Right lobe of liver (tissue), 6 donors: Measurements from ENCODE around the gene EPN3. TPM values are rescaled to one million over a fixed set of nuclear protein-coding genes. Genes with fewer than 3 reads are reported as not detected.

Experiments used
- ATAC-seq, 4 donors: fragments of 200-7000 bp; cut with Tn5 transposase; one replicate each; pipeline ENCODE4 v1.9.1; 2020; ENCODE audit warnings: mild to moderate bottlenecking in 4 of 4, moderate library complexity in 4 of 4
- DNase-seq, 3 donors: peaks; one replicate each; pipeline ENCODE4 v3.0.0-alpha.2; 2020
- H3K27ac ChIP-seq, 3 donors: fragments of 200-600 bp; one replicate each; pipeline ENCODE4 v1.8.0; 2022
- H3K27me3 ChIP-seq, 2 donors: fragments of 200-600 bp; one replicate each; pipeline ENCODE4 v1.8.0; 2022
- H3K36me3 ChIP-seq, 4 donors: fragments of 200-600 bp; sonication (generic) in 1 of 4; one replicate each; pipeline versions ENCODE4 v1.5.1 to v1.8.0; 2017 to 2022; ENCODE audit warnings: control low read depth in 1 of 4
- H3K4me1 ChIP-seq, 4 donors: fragments of 200-600 bp; sonication (generic) in 1 of 4; one replicate each; pipeline versions ENCODE4 v1.5.1 to v1.8.0; 2017 to 2022; ENCODE audit warnings: control low read depth in 1 of 4
- H3K4me3 ChIP-seq, 3 donors: fragments of 200-600 bp; one replicate each; pipeline ENCODE4 v1.8.0; 2022
- H3K9me3 ChIP-seq, 4 donors: fragments of 200-600 bp; sonication (generic) in 1 of 4; one replicate each; pipeline versions ENCODE4 v1.5.1 to v1.8.0; 2017 to 2022; ENCODE audit warnings: control low read depth in 1 of 4
- CTCF ChIP-seq, 4 donors: fragments of 200-600 bp in 3 of 4; fragments of 450-650 bp in 1 of 4; IDR thresholded peaks; one replicate each; pipeline versions ENCODE4 v1.5.1 to v1.8.0; 2016 to 2022; ENCODE audit warnings: antibody characterized with exemption in 4 of 4, mild to moderate bottlenecking in 2 of 4
- POLR2A ChIP-seq: fragments of 450-650 bp; IDR thresholded peaks from one replicate; pipeline ENCODE4 v1.6.1; 2017; ENCODE audit warnings: antibody characterized with exemption, mild to moderate bottlenecking
- WGBS: methylation state at CpG from one replicate; pipeline ENCODE4 v1.1.6; 2018; ENCODE audit warnings: low coverage, low lambda C conversion rate; ENCODE audit not compliant: insufficient coverage; ENCODE audit errors: missing lambda C conversion rate; 5-methylcytosine and 5-hydroxymethylcytosine counted together
- intact Hi-C, 2 donors: fragments of 100-400 bp; cut with DNase I; formaldehyde crosslinking; loops; one replicate each; pipeline versions ENCODE4 v1.11.2 to v1.14.1; 2022
- total RNA-seq, 6 experiments: library from RNA; depleted of rRNA in 2 of 6; stranded (reverse); fragments of >200 nt in 2 of 6; fragmentation: NEBNext Ultra II Directional in 3 of 6; extraction: Animal tissue kit (Norgen Biotek cat#: 25700) in 3 of 6; gene quantifications; one replicate each; pipeline versions ENCODE4 v1.1.0 to v1.2.4, GENCODE V29; 2016 to 2023
- donor health status: DM: no; HTN: yes; CAD: no.
- donor health status: DM: no; HTN: no; CAD: no.
- donor health status: DM: no; HTN: no; CAD: no.
- donor health status: DM: no; HTN: yes; CAD: no.
- donor health status: DM: no; HTN: yes; CAD: no.

EPN3 gene
- total RNA-seq, 6 experiments from 2014 or later, result 0.06 to 0.27 TPM; not detected in 4

DNA sequence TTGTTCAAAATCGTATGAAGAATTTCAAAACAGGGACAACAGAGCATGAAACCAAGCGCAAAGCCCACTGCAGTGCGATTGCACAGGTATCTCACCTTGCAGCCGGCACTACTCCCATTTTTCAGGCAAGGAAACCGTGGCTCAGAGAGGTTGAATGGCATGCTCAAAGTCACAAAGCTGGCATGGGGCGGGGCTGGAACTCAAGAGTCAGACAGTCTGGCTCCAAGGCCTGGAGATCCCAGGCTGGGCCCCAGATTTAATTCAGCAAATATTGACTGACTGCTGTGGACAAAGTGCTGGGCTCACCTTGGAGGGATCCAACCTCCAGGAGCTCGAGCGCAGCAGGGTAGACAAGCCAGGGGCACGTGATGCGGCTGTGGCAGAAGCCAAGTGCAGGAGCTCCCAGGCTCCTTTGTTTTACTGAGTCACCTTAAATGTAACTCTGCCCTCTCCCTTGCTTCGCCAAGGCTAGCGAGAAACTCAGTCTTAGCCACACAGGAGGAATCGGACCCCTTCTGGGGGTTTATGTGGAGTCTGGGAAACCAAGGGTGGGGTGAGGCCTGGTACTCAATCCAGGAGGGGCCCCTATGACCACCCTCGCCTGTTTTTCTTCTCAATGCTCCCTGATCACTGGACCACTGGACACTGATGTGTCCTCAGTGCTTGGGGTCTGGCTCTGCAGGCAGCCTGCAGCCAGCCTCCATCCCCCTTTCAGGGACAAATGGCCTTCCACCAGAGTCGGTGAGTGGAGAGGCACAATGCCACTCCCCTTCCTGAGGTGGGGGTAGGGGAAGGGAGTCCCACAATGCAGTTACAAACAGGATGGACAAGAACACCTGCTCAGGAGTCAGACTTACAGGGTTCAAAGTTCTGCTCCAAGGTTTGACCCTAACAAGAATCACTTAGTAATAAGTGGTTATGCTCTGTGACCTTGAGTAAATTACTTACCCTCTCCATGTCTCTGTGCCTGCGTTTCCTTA, 10.6 kb downstream of the EPN3 start:
- intact Hi-C loops, result no loop called here
- H3K4me3 ChIP-seq, result peak overlapping the region in 1 of 3 donors; percentile 54

DNA sequence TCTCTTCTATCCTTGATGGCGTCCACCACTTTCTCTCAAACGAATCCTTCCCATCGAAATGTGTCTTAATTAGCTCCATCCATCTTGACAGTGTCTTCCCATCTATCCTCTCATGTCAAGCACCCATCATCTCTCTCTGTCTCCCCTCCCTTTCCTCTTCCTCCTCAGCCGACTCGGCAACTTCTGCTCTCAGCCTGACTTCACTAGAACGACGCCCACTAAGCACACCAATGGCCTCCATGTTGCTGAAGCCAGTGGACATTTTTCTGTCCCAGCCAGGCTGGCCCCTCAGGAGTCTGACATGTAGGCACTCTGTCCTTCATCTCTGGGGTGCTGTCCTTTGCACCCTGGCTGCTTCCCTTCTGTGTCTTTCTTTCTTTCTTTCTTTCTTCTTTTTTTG, 12.0 kb downstream of the EPN3 start:
- H3K27me3 ChIP-seq, result no peaks in the 10 kb centered on the region
- no peak overlapping the region for H3K27ac ChIP-seq
- DNase-seq, result no peak
- TF ChIP-seq POLR2A, result no peak
- no peak for TF ChIP-seq CTCF (IDR thresholded peaks at IDR 0.05)
- no peak for ATAC-seq
- no peaks in the 10 kb centered on the region for H3K36me3 ChIP-seq
- WGBS, result 61% methylated on average over 7 of the region's 7 CpGs
- no peak overlapping the region for H3K4me3 ChIP-seq
- intact Hi-C loops, result no loop called here
- H3K4me1 ChIP-seq, result peaks cover 0 to 28% (median 8%) of the 10 kb centered on the region in 4 donors
- H3K9me3 ChIP-seq, result no peaks in the 10 kb centered on the region

More for the DNA sequence above, 10.6 kb downstream of the EPN3 start:
- no peak for ATAC-seq
- Histone ChIP-seq H3K9me3 (no peaks in the 10 kb centered on the region), H3K4me1 (peaks cover 0 to 18% (median 5%) of the 10 kb centered on the region in 4 donors), H3K36me3 (no peaks in the 10 kb centered on the region), H3K27me3 (no peaks in the 10 kb centered on the region), H3K27ac (no peak overlapping the region)
- 74% methylated on average over 8 of the region's 16 CpGs for WGBS
- TF ChIP-seq POLR2A (no peak), CTCF (IDR thresholded peaks at IDR 0.05) (no peak)
- DNase-seq, result peak; percentile 25 to 77 (median 63)

GRCh38 chr17:50545311-50545710, 12.8 kb downstream of the EPN3 start:
- H3K27ac ChIP-seq, result no peak overlapping the region
- TF ChIP-seq CTCF (IDR thresholded peaks at IDR 0.05) (no peak), POLR2A (no peak)
- peaks cover 0 to 36% (median 12%) of the 10 kb centered on the region in 4 donors for H3K4me1 ChIP-seq
- intact Hi-C loops, result loop anchor here in 1 of 2 donors (5.0 kb wide), 1 partner anchor 152 kb away; no protein-coding TSS in a partner anchor
- H3K4me3 ChIP-seq, result no peak overlapping the region
- H3K9me3 ChIP-seq, result no peaks in the 10 kb centered on the region
- H3K27me3 ChIP-seq, result no peaks in the 10 kb centered on the region
- WGBS, result 49% methylated on average over 8 of the region's 8 CpGs
- ATAC-seq, result no peak
- no peak for DNase-seq
- H3K36me3 ChIP-seq, result no peaks in the 10 kb centered on the region

DNA sequence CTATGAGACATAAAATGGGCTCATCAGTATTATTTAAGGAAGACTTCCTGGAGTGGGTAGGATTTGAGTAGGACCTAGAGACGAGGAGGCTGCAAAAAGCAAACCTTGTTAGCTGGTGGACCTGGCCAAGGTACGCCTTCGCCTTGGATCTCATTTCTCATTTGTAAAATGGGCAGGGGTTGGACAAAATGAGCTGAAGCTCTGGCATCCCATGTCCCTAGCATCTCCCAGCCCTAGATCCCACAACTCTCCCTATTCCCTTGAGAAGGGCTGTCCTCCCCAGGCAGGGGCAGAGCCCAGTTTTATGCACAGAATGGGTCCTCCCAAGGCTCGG, 14.1 kb downstream of the EPN3 start:
- H3K27me3 ChIP-seq, result no peaks in the 10 kb centered on the region
- no peak for TF ChIP-seq POLR2A
- no peak for TF ChIP-seq CTCF (IDR thresholded peaks at IDR 0.05)
- H3K27ac ChIP-seq, result peak overlapping the region in 2 of 3 donors; percentile 71 to 76
- 58% methylated on average over 3 of the region's 4 CpGs for WGBS
- no peak for DNase-seq
- peak overlapping the region; percentile 59 to 75 (median 74) for H3K4me3 ChIP-seq
- H3K4me1 ChIP-seq, result peaks cover 0 to 33% (median 16%) of the 10 kb centered on the region in 4 donors
- intact Hi-C loops, result loop anchor here in 1 of 2 donors (5.0 kb wide), 1 partner anchor 151 kb away; no protein-coding TSS in a partner anchor
- no peaks in the 10 kb centered on the region for H3K36me3 ChIP-seq
- ATAC-seq, result no peak
- H3K9me3 ChIP-seq, result no peaks in the 10 kb centered on the region
